Ascending aorta (tissue), 2 donors: Measurements from ENCODE around the gene CCDC169. TPM values are rescaled to one million over a fixed set of nuclear protein-coding genes. Genes with fewer than 3 reads are reported as not detected.
A peak's percentile ranks its signal among the peaks of the same experiment; 100 is the strongest.

Experiments used
- DNase-seq, 2 donors: peaks; one replicate each; pipeline ENCODE4 v3.0.0-alpha.2; 2019; ENCODE audit warnings: low spot score in 2 of 2
- H3K27ac ChIP-seq, 2 donors: fragments of 200-600 bp; sonication (generic); one replicate each; pipeline ENCODE4 v1.5.1; 2016 to 2017; ENCODE audit warnings: mild to moderate bottlenecking in 1 of 2
- H3K27me3 ChIP-seq: fragments of 200-600 bp; sonication (generic); one replicate; pipeline ENCODE4 v1.5.1; 2017
- H3K36me3 ChIP-seq, 2 donors: fragments of 200-600 bp; sonication (generic); one replicate each; pipeline ENCODE4 v1.5.1; 2016
- H3K4me1 ChIP-seq, 2 donors: fragments of 200-600 bp; sonication (generic); one replicate each; pipeline ENCODE4 v1.5.1; 2016 to 2017; ENCODE audit warnings: mild to moderate bottlenecking in 1 of 2
- H3K4me3 ChIP-seq, 2 donors: fragments of 200-600 bp; sonication (generic); one replicate each; pipeline ENCODE4 v1.5.1; 2016 to 2017; ENCODE audit warnings: mild to moderate bottlenecking in 1 of 2
- H3K9me3 ChIP-seq, 2 donors: fragments of 200-600 bp; sonication (generic); one replicate each; pipeline ENCODE4 v1.5.1; 2016
- intact Hi-C: fragments of 100-400 bp; cut with DNase I; formaldehyde crosslinking; loops from one replicate; pipeline ENCODE4 v1.15.1; 2023
- total RNA-seq: library from RNA; depleted of rRNA; stranded (reverse); fragments of >200 nt; gene quantifications from one replicate; pipeline ENCODE4 v1.1.0, GENCODE V29; 2016
- TF ChIP-seq, protein P1 (sequence below), 3 experiments: fragments of 200-600 bp in 2 of 3; fragments of 450-650 bp in 1 of 3; sonication (generic) in 2 of 3; IDR thresholded peaks; one replicate each; pipeline ENCODE4 v1.5.1; 2016 to 2019; ENCODE audit warnings: antibody characterized with exemption in 3 of 3, mild to moderate bottlenecking in 1 of 3, moderate library complexity in 1 of 3

The CCDC169 gene
- total RNA-seq, 1 donor from 2014 or later, result 4.7 TPM

DNA sequence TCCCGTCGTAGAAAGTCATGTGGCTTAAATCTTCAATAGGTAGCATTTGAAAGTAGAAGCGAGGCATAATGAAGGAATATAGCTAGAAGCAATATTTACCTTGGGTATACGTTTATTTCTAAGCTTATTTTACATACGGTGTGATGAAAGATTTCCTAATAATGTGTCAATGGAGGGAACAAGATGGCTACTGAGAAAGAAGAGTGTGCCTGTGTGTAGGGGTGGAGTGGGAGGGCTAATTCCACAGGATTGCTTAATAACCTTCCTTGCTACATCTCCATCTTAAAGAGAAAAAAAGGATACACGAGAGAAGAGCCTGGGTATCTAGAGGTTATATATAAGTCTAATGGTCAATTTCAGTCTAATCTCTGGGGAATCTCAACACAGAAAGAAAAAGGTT lies 46.6 kb upstream of the CCDC169 start:
- intact Hi-C loops, result no loop called here
- peaks cover 0 to 14% of the 10 kb centered on the region in 2 donors for H3K4me1 ChIP-seq
- H3K27ac ChIP-seq, result peak overlapping the region in 1 of 2 donors; percentile 100
- peak overlapping the region; percentile 77 to 88 for H3K4me3 ChIP-seq
- no peaks in the 10 kb centered on the region for H3K36me3 ChIP-seq
- TF ChIP-seq, protein P1, sequence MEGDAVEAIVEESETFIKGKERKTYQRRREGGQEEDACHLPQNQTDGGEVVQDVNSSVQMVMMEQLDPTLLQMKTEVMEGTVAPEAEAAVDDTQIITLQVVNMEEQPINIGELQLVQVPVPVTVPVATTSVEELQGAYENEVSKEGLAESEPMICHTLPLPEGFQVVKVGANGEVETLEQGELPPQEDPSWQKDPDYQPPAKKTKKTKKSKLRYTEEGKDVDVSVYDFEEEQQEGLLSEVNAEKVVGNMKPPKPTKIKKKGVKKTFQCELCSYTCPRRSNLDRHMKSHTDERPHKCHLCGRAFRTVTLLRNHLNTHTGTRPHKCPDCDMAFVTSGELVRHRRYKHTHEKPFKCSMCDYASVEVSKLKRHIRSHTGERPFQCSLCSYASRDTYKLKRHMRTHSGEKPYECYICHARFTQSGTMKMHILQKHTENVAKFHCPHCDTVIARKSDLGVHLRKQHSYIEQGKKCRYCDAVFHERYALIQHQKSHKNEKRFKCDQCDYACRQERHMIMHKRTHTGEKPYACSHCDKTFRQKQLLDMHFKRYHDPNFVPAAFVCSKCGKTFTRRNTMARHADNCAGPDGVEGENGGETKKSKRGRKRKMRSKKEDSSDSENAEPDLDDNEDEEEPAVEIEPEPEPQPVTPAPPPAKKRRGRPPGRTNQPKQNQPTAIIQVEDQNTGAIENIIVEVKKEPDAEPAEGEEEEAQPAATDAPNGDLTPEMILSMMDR (IDR thresholded peaks at IDR 0.05), result no peak
- H3K9me3 ChIP-seq, result no peaks in the 10 kb centered on the region
- DNase-seq, result no peak
- H3K27me3 ChIP-seq, result no peaks in the 10 kb centered on the region

GRCh38 chr13:36343766-36344165 lies 46.2 kb upstream of the CCDC169 start:
- intact Hi-C loops, result no loop called here
- Histone ChIP-seq H3K36me3 (no peaks in the 10 kb centered on the region), H3K4me1 (peaks cover 0 to 14% of the 10 kb centered on the region in 2 donors), H3K27me3 (no peaks in the 10 kb centered on the region), H3K9me3 (no peaks in the 10 kb centered on the region), H3K27ac (no peak overlapping the region), H3K4me3 (peak overlapping the region; percentile 77 to 88)
- TF ChIP-seq, protein P1 (IDR thresholded peaks at IDR 0.05), result no peak
- DNase-seq, result no peak

GRCh38 chr13:36342715-36343114 lies 45.1 kb upstream of the CCDC169 start:
- Histone ChIP-seq H3K36me3 (no peaks in the 10 kb centered on the region), H3K27ac (no peak overlapping the region), H3K4me3 (no peak overlapping the region), H3K27me3 (no peaks in the 10 kb centered on the region), H3K4me1 (peaks cover 0 to 14% of the 10 kb centered on the region in 2 donors), H3K9me3 (no peaks in the 10 kb centered on the region)
- no peak for DNase-seq
- intact Hi-C loops, result no loop called here
- TF ChIP-seq, protein P1 (IDR thresholded peaks at IDR 0.05), result no peak

DNA sequence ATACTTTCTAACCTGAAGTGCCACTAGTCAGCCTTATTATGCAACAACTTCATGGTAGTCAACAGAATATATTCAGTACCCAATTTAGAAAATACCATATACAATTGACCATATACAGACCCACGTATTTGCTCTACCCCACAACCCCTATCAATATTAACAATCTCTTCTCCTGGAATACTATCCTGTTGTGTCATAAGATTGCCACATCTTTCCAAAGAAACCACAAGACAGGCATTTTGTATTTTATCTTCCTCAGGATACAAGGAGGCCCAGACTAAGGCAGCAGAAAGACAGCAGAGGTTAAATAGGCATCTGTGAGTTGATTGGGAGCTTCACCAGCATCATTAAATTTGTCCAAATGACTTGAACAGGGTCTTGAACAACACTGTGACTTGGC lies 44.1 kb upstream of the CCDC169 start:
- DNase-seq, result no peak
- Histone ChIP-seq H3K9me3 (no peaks in the 10 kb centered on the region), H3K27ac (no peak overlapping the region), H3K4me3 (no peak overlapping the region), H3K4me1 (peaks cover 0 to 14% of the 10 kb centered on the region in 2 donors), H3K27me3 (no peaks in the 10 kb centered on the region), H3K36me3 (no peaks in the 10 kb centered on the region)
- intact Hi-C loops, result no loop called here
- TF ChIP-seq, protein P1 (IDR thresholded peaks at IDR 0.05), result no peak

DNA sequence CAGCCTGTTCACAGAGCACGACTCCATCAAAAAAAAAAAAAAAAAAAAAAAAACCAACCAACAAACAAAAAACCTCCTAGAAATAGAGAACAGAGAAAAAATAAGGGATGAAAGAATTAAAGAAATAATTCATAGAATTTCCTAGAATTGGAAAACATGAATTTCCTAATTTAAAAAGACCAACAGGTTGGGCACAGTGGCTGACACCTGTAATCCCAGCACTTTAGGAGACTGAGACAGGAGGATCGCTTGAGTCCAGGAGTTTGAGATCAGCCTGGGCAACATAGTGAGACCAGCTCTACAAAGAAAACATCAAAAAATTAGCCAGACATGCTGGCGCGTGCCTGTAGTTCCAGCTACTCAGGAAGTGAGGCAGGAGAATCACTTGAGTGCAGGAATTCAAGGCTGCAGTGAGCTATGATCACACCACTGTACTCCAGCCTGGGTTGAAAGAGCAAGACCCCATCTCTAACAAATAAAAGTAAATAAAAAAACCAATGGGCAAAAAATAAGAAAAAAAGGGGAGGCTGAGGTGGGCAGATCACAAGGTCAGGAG lies 42.1 kb upstream of the CCDC169 start:
- no peaks in the 10 kb centered on the region for H3K9me3 ChIP-seq
- H3K4me1 ChIP-seq, result peaks cover 0 to 14% of the 10 kb centered on the region in 2 donors
- peaks cover 4 to 7% of the 10 kb centered on the region in 2 donors for H3K36me3 ChIP-seq
- H3K4me3 ChIP-seq, result no peak overlapping the region
- no peak overlapping the region for H3K27ac ChIP-seq
- intact Hi-C loops, result no loop called here
- H3K27me3 ChIP-seq, result no peaks in the 10 kb centered on the region
- TF ChIP-seq, protein P1 (IDR thresholded peaks at IDR 0.05), result no peak
- DNase-seq, result no peak
